ENCODE measurements around the gene MDK.

DNA sequence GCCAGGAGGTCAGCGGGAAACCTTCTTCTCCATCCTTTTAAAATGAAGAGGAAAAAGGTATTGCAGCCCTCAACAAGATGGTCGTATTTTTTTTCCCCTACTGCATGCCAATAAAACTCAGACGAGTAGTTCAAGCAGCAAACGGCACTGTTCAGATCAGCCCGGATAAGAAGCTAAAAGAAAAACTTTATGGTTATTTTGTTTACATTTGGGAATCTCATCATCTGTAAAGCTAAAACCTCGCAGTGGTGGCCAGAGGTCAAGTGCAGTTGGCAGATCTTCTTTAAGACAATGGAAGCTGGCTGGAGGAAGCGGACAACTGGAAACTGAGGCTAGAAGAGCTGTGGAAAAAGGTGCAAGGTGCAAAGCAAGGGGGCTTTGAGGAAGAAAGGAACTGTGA is 41.1 kb downstream of the MDK start:
- TF ChIP-seq, protein P1, sequence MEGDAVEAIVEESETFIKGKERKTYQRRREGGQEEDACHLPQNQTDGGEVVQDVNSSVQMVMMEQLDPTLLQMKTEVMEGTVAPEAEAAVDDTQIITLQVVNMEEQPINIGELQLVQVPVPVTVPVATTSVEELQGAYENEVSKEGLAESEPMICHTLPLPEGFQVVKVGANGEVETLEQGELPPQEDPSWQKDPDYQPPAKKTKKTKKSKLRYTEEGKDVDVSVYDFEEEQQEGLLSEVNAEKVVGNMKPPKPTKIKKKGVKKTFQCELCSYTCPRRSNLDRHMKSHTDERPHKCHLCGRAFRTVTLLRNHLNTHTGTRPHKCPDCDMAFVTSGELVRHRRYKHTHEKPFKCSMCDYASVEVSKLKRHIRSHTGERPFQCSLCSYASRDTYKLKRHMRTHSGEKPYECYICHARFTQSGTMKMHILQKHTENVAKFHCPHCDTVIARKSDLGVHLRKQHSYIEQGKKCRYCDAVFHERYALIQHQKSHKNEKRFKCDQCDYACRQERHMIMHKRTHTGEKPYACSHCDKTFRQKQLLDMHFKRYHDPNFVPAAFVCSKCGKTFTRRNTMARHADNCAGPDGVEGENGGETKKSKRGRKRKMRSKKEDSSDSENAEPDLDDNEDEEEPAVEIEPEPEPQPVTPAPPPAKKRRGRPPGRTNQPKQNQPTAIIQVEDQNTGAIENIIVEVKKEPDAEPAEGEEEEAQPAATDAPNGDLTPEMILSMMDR (IDR thresholded peaks at IDR 0.05; ENCODE audit: poor library complexity) = no peak
- TF ChIP-seq EZH2phosphoT487 (IDR thresholded peaks at IDR 0.05; ENCODE audit: low read depth, severe bottlenecking, unreplicated experiment) = no peak
- no peak for TF ChIP-seq EZH2 (IDR thresholded peaks at IDR 0.05; ENCODE audit: borderline replicate concordance)
